KOPT-K1 (cell line): ENCODE measurements around the gene PREX1.

Experiments
- H3K27ac ChIP-seq: fragments of 200-600 bp; sonication (generic); 2 replicates; pipeline ENCODE4 v1.5.1; 2016; ENCODE audit warnings: antibody characterized with exemption, mild to moderate bottlenecking, low read depth, low read length; ENCODE audit not compliant: poor library complexity, severe bottlenecking
- H3K36me3 ChIP-seq: fragments of 200-600 bp; sonication (generic); 2 replicates; pipeline ENCODE4 v1.5.1; 2017; ENCODE audit warnings: antibody characterized with exemption, mild to moderate bottlenecking, low read length, moderate library complexity; ENCODE audit not compliant: insufficient read depth
- H3K9me3 ChIP-seq: fragments of 200-600 bp; sonication (generic); 2 replicates; pipeline ENCODE4 v1.5.1; 2017; ENCODE audit warnings: antibody characterized with exemption, low read length, mild to moderate bottlenecking; ENCODE audit not compliant: insufficient read depth, poor library complexity, severe bottlenecking

PREX1 gene

DNA sequence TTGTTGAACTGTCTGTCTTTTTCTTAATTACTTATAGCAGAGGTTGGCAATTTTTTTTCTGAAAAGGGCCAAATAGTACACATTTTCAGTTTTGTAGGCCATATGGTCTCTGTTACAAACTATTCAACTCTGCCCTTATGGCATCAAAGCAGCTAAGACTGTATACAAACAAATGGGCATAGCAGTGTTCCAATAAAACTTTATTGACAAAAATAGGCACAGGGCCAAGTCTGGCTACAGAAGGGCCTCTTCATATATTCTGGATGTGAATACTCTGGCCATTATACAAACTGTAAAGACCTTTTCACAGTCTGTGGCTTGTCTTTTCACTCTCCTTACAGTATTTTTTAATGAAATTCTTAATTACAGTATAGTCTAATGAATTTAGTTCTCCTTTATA lies 132.1 kb downstream of the PREX1 start:
- Histone ChIP-seq H3K36me3 (peaks cover 34% of the 10 kb centered on the region; the same call in 1 of the 2 replicates), H3K27ac (no peak overlapping the region)

GRCh38 chr20:48695255-48695654 lies 132.5 kb downstream of the PREX1 start:
- H3K27ac ChIP-seq, result no peak overlapping the region
- peaks cover 31% of the 10 kb centered on the region; the same call in 1 of the 2 replicates for H3K36me3 ChIP-seq

More for the DNA sequence above, 132.1 kb downstream of the PREX1 start:
- H3K9me3 ChIP-seq, result no peaks in the 10 kb centered on the region

GRCh38 chr20:48694381-48694865 lies 133.4 kb downstream of the PREX1 start:
- H3K27ac ChIP-seq, result no peak overlapping the region
- H3K9me3 ChIP-seq, result no peaks in the 10 kb centered on the region
- peaks cover 24% of the 10 kb centered on the region; the same call in 1 of the 2 replicates for H3K36me3 ChIP-seq

More at GRCh38 chr20:48695255-48695654, 132.5 kb downstream of the PREX1 start:
- no peaks in the 10 kb centered on the region for H3K9me3 ChIP-seq

- Histone ChIP-seq H3K27ac (no peak overlapping the region), H3K9me3 (no peaks in the 10 kb centered on the region), H3K36me3 (peaks cover 13% of the 10 kb centered on the region; the same call in 1 of the 2 replicates)
These were observed 136.3 kb downstream of the PREX1 start for GRCh38 chr20:48691523-48691922.

- Histone ChIP-seq H3K36me3 (peaks cover 13% of the 10 kb centered on the region; the same call in 1 of the 2 replicates), H3K27ac (no peak overlapping the region), H3K9me3 (no peaks in the 10 kb centered on the region)
These were observed 136.9 kb downstream of the PREX1 start for GRCh38 chr20:48690888-48691287.

GRCh38 chr20:48689874-48690571 lies 137.8 kb downstream of the PREX1 start:
- Histone ChIP-seq H3K9me3 (no peaks in the 10 kb centered on the region), H3K36me3 (peaks cover 13% of the 10 kb centered on the region; the same call in 1 of the 2 replicates), H3K27ac (no peak overlapping the region)

- no peaks in the 10 kb centered on the region for H3K9me3 ChIP-seq
- H3K27ac ChIP-seq, result no peak overlapping the region
- H3K36me3 ChIP-seq, result peaks cover 10% of the 10 kb centered on the region; the same call in 1 of the 2 replicates
These were observed 138.4 kb downstream of the PREX1 start for GRCh38 chr20:48689388-48689787.

DNA sequence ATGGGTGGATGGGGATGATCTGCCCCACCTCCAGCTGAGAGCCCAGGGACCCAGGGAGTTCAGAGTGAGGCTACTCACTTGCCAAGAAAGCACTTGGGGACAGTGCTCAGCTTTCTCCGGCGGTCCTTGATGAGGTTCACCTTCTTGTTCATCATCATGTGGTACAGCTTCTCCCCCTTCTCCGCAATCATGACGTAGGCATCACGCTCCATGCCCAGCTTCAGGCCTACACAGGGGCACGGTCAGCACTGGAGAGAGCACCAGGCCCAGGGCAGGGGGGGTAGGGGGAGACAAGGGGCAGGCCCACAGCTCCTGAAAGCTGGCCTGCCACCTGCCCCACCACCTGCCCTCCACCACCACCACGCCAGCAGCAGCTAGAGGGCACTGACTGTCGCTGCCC lies 139.2 kb downstream of the PREX1 start:
- Histone ChIP-seq H3K9me3 (no peaks in the 10 kb centered on the region), H3K27ac (no peak overlapping the region), H3K36me3 (peaks cover 6% of the 10 kb centered on the region; the same call in 1 of the 2 replicates)

- Histone ChIP-seq H3K9me3 (no peaks in the 10 kb centered on the region), H3K36me3 (peaks cover 6% of the 10 kb centered on the region; the same call in 1 of the 2 replicates), H3K27ac (no peak overlapping the region)
These were observed 140.5 kb downstream of the PREX1 start for GRCh38 chr20:48687117-48687800.

GRCh38 chr20:48686238-48687116 lies 141.3 kb downstream of the PREX1 start:
- no peak overlapping the region for H3K27ac ChIP-seq
- peaks cover under 1% of the 10 kb centered on the region; the same call in 1 of the 2 replicates for H3K36me3 ChIP-seq
- H3K9me3 ChIP-seq, result no peaks in the 10 kb centered on the region

- H3K27ac ChIP-seq, result no peak overlapping the region
- H3K9me3 ChIP-seq, result no peaks in the 10 kb centered on the region
- no peaks in the 10 kb centered on the region; the same call in 1 of the 2 replicates for H3K36me3 ChIP-seq
These were observed 142.5 kb downstream of the PREX1 start for GRCh38 chr20:48685300-48685699.

- H3K9me3 ChIP-seq, result no peaks in the 10 kb centered on the region
- H3K36me3 ChIP-seq, result no peaks in the 10 kb centered on the region; the same call in 1 of the 2 replicates
- H3K27ac ChIP-seq, result no peak overlapping the region
These were observed 143.2 kb downstream of the PREX1 start for GRCh38 chr20:48684501-48685041.

- H3K36me3 ChIP-seq, result peaks cover 9% of the 10 kb centered on the region; the same call in 1 of the 2 replicates
- H3K27ac ChIP-seq, result no peak overlapping the region
- H3K9me3 ChIP-seq, result no peaks in the 10 kb centered on the region
These were observed 144.2 kb downstream of the PREX1 start for GRCh38 chr20:48683467-48684175.
